ENCODE results near the gene IL15. TPM values are rescaled to one million over a fixed set of nuclear protein-coding genes. Genes with fewer than 3 reads are reported as not detected.
A peak's percentile ranks its signal among the peaks of the same experiment; 100 is the strongest.

The IL15 gene
- total RNA-seq, 1 donor from 2014 or later = 0.80 TPM

DNA sequence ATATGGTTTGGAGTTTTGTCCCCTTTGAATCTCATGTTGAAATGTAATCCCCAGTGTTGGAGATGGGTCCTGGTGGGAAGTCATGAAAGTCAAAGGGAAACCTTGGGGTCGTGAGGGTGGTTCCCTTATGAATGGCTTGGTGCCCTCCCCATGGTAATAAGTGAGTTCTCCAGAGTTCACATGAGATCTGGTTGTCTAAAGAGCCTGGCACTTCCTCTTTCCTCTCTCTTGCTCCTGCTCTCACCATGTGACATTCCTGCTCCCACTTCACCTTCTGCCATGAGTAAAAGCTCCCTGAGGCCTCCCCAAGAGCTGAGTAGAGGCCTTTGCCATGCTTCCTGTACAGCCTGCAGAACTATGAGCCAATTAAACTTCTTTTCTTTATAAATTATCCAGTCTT lies 5.5 kb upstream of the IL15 start:
- Mint-ChIP-seq H3K27me3 (ENCODE audit: low read depth) (peaks cover 15% of the 10 kb centered on the region), H3K36me3 (no peaks in the 10 kb centered on the region), H3K4me3 (no peak overlapping the region), H3K9me3 (peaks cover 7% of the 10 kb centered on the region), H3K4me1 (no peaks in the 10 kb centered on the region), H3K27ac (no peak overlapping the region)
- no peak for DNase-seq (ENCODE audit: low spot score in 2 of 2, unreplicated experiment in 2 of 2)
- TF ChIP-seq, protein P1, sequence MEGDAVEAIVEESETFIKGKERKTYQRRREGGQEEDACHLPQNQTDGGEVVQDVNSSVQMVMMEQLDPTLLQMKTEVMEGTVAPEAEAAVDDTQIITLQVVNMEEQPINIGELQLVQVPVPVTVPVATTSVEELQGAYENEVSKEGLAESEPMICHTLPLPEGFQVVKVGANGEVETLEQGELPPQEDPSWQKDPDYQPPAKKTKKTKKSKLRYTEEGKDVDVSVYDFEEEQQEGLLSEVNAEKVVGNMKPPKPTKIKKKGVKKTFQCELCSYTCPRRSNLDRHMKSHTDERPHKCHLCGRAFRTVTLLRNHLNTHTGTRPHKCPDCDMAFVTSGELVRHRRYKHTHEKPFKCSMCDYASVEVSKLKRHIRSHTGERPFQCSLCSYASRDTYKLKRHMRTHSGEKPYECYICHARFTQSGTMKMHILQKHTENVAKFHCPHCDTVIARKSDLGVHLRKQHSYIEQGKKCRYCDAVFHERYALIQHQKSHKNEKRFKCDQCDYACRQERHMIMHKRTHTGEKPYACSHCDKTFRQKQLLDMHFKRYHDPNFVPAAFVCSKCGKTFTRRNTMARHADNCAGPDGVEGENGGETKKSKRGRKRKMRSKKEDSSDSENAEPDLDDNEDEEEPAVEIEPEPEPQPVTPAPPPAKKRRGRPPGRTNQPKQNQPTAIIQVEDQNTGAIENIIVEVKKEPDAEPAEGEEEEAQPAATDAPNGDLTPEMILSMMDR (IDR thresholded peaks at IDR 0.05; ENCODE audit: unreplicated experiment) = no peak

DNA sequence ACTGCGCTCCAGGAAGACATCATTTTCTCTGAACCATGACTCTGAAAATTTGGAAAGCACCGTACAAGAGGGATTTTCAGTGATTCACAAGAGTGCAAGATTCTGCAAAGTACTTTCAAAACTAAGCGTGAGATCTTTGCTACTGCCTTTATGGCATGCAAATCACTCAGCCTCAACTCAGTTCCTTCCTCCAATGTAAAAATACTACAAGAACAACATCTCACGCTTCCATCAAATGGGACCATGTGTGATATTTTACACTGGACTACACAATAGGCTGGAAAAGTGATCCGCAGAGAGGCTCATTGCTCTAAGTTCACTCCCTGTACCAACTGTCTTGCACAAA lies 674 bp upstream of the IL15 start:
- Mint-ChIP-seq H3K27me3 (ENCODE audit: low read depth) (peaks cover 55% of the 10 kb centered on the region), H3K4me3 (peak overlapping the region; percentile 93), H3K36me3 (no peaks in the 10 kb centered on the region), H3K4me1 (peaks cover 5% of the 10 kb centered on the region), H3K27ac (no peak overlapping the region), H3K9me3 (peaks cover 7% of the 10 kb centered on the region)
- DNase-seq (ENCODE audit: low spot score in 2 of 2, unreplicated experiment in 2 of 2) = no peak
- TF ChIP-seq, protein P1 (IDR thresholded peaks at IDR 0.05; ENCODE audit: unreplicated experiment) = no peak

DNA sequence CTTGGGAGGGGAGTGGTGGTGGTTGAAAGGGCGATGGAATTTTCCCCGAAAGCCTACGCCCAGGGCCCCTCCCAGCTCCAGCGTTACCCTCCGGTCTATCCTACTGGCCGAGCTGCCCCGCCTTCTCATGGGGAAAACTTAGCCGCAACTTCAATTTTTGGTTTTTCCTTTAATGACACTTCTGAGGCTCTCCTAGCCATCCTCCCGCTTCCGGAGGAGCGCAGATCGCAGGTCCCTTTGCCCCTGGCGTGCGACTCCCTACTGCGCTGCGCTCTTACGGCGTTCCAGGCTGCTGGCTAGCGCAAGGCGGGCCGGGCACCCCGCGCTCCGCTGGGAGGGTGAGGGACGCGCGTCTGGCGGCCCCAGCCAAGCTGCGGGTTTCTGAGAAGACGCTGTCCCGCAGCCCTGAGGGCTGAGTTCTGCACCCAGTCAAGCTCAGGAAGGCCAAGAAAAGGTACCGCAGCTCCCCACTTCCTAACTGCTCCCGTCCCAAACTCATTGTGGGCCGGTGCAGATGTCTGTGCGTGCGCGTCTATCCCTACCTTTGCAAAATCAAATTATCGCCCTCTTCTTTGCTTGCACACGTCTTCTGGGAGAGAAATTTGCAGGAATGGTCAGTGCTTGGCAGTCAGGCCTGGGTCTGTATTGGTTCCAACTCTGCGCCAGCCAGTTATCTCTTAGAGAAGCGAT lies 533 bp downstream of the IL15 start:
- no peaks in the 10 kb centered on the region for H3K36me3 Mint-ChIP-seq
- peak overlapping the region; percentile 77 for H3K27ac Mint-ChIP-seq
- H3K27me3 Mint-ChIP-seq (ENCODE audit: low read depth) = peaks cover 56% of the 10 kb centered on the region
- H3K4me3 Mint-ChIP-seq = peak overlapping the region; percentile 93
- TF ChIP-seq, protein P1 (IDR thresholded peaks at IDR 0.05; ENCODE audit: unreplicated experiment) = no peak
- DNase-seq (ENCODE audit: low spot score in 2 of 2, unreplicated experiment in 2 of 2) = peak in 1 of 2 experiments; percentile 63
- H3K4me1 Mint-ChIP-seq = peaks cover 5% of the 10 kb centered on the region
- H3K9me3 Mint-ChIP-seq = no peaks in the 10 kb centered on the region

DNA sequence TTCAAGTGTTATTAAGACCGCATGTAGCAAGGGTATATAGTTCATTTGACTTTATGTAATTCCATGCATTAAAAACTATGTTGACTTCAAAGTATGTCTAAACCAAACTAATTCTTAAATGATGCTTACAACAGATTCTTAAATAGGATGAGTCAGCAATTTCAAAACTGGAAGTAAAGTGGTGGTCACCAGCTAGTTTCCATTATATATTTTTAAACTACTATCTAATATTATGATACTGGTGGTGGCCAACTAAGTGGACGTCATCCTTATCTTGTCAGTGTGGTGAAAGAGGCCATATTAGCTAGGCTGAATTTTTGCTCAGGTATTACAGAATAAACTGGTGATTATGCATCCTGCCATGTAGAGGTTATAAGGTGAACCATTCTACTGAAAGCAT lies 1.2 kb downstream of the IL15 start:
- Mint-ChIP-seq H3K4me3 (peak overlapping the region; percentile 93), H3K36me3 (no peaks in the 10 kb centered on the region), H3K27me3 (ENCODE audit: low read depth) (peaks cover 56% of the 10 kb centered on the region), H3K9me3 (no peaks in the 10 kb centered on the region), H3K4me1 (peaks cover 5% of the 10 kb centered on the region), H3K27ac (no peak overlapping the region)
- TF ChIP-seq, protein P1 (IDR thresholded peaks at IDR 0.05; ENCODE audit: unreplicated experiment) = no peak
- DNase-seq (ENCODE audit: low spot score in 2 of 2, unreplicated experiment in 2 of 2) = no peak

DNA sequence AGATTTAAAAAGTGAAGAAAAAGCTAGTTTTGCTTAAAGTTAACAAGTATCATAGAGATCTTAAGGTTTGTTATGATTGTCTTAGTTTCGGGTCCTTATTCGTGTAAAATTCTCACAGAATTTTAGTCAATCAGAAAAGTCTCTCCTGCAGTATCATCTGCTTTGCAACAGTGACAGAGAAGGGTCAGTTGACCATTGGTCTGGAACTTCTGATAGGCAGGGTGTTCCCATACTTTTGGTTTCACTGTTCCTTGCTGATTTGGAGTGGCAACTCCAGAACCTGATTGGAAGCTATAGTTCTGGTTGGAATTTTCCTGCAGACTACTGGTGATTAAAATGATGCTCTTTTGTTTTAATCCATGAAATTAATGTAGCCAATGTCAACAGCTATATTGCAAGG lies 1.8 kb downstream of the IL15 start:
- no peaks in the 10 kb centered on the region for H3K9me3 Mint-ChIP-seq
- H3K27ac Mint-ChIP-seq = no peak overlapping the region
- H3K4me1 Mint-ChIP-seq = peaks cover 5% of the 10 kb centered on the region
- TF ChIP-seq, protein P1 (IDR thresholded peaks at IDR 0.05; ENCODE audit: unreplicated experiment) = no peak
- no peaks in the 10 kb centered on the region for H3K36me3 Mint-ChIP-seq
- no peak overlapping the region for H3K4me3 Mint-ChIP-seq
- H3K27me3 Mint-ChIP-seq (ENCODE audit: low read depth) = peaks cover 56% of the 10 kb centered on the region
- DNase-seq (ENCODE audit: low spot score in 2 of 2, unreplicated experiment in 2 of 2) = no peak
